GM08714 (cell line): Measurements from ENCODE around the gene UFD1.

ENCODE experiments used
- H3K4me3 ChIP-seq: fragments of 200-500 bp; sonication (Bioruptor generic); 2 replicates; pipeline ENCODE4 v1.5.1; 2014; ENCODE audit warnings: mild to moderate bottlenecking, low read length, inconsistent platforms
- ZNF274 ChIP-seq: IDR thresholded peaks from 2 replicates; pipeline ENCODE4 v1.6.1; 2012; ENCODE audit warnings: mild to moderate bottlenecking, low read depth, low read length

Gene UFD1

GRCh38 chr22:19404676-19405075 lies 74.3 kb downstream of the UFD1 start:
- no peak for TF ChIP-seq ZNF274
- no peak overlapping the region for H3K4me3 ChIP-seq

GRCh38 chr22:19402642-19403191 lies 76.3 kb downstream of the UFD1 start:
- no peak for TF ChIP-seq ZNF274
- H3K4me3 ChIP-seq: no peak overlapping the region

- no peak overlapping the region for H3K4me3 ChIP-seq
- no peak for TF ChIP-seq ZNF274
Observed at GRCh38 chr22:19401483-19401882, 77.5 kb downstream of the UFD1 start.

GRCh38 chr22:19400881-19401280 lies 78.1 kb downstream of the UFD1 start:
- TF ChIP-seq ZNF274: no peak

More at GRCh38 chr22:19400881-19401280, 78.1 kb downstream of the UFD1 start:
- no peak overlapping the region for H3K4me3 ChIP-seq
